HEK293T (cell line): ENCODE results near the gene KCNIP1.

Experiments used
- CTCF ChIA-PET: fragments of 350-600 bp; formaldehyde crosslinking; extraction: SDS; loops from one replicate; lab custom pipeline; 2021; ENCODE audit warnings: antibody characterized with exemption, inconsistent platforms; lab: Yijun Ruan, JAX
- POLR2A ChIA-PET: fragments of 350-600 bp; formaldehyde crosslinking; extraction: SDS; loops from one replicate; lab custom pipeline; 2020; ENCODE audit warnings: antibody characterized with exemption, inconsistent platforms; lab: Yijun Ruan, JAX
- DNase-seq: peaks from one replicate; pipeline ENCODE4 v3.0.0; 2012; ENCODE audit warnings: mixed read lengths; ENCODE audit errors: extremely low spot score
- ARNT ChIP-seq: fragments of 450-650 bp; IDR thresholded peaks from 2 replicates; pipeline ENCODE4 v1.6.1; 2017; ENCODE audit warnings: mild to moderate bottlenecking
- BHLHE40 ChIP-seq: fragments of 450-650 bp; IDR thresholded peaks from 2 replicates; pipeline ENCODE4 v1.6.1; 2016; ENCODE audit warnings: mild to moderate bottlenecking, moderate library complexity, borderline replicate concordance
- CTBP1 ChIP-seq: fragments of 450-650 bp; IDR thresholded peaks from 2 replicates; pipeline ENCODE4 v1.6.1; 2016; ENCODE audit warnings: borderline replicate concordance
- ELF4 ChIP-seq: fragments of 450-650 bp; IDR thresholded peaks from 2 replicates; pipeline ENCODE4 v1.6.1; 2017; ENCODE audit warnings: antibody characterized with exemption
- FOXA1 ChIP-seq: fragments of 450-650 bp; IDR thresholded peaks from 2 replicates; pipeline ENCODE4 v1.6.1; 2016; ENCODE audit warnings: mild to moderate bottlenecking
- FOXK2 ChIP-seq: fragments of 450-650 bp; IDR thresholded peaks from 2 replicates; pipeline ENCODE4 v1.6.1; 2016; ENCODE audit warnings: mild to moderate bottlenecking
- FOXM1 ChIP-seq: fragments of 450-650 bp; IDR thresholded peaks from 2 replicates; pipeline ENCODE4 v1.6.1; 2017; ENCODE audit warnings: mild to moderate bottlenecking, borderline replicate concordance
- HDGF ChIP-seq: fragments of 450-650 bp; IDR thresholded peaks from 2 replicates; pipeline ENCODE4 v1.6.1; 2017; ENCODE audit warnings: antibody characterized with exemption, borderline replicate concordance
- L3MBTL2 ChIP-seq: fragments of 450-650 bp; conservative IDR thresholded peaks from 2 replicates; pipeline ENCODE4 v1.6.1; 2016; ENCODE audit warnings: mild to moderate bottlenecking
- LEF1 ChIP-seq: fragments of 450-650 bp; IDR thresholded peaks from 2 replicates; pipeline ENCODE4 v1.6.1; 2017; ENCODE audit warnings: mild to moderate bottlenecking, borderline replicate concordance
- NFRKB ChIP-seq: fragments of 450-650 bp; IDR thresholded peaks from 2 replicates; pipeline ENCODE4 v1.6.1; 2016; ENCODE audit warnings: mild to moderate bottlenecking, moderate library complexity
- PKNOX1 ChIP-seq: fragments of 450-650 bp; IDR thresholded peaks from 2 replicates; pipeline ENCODE4 v1.6.1; 2016
- SP1 ChIP-seq: fragments of 450-650 bp; IDR thresholded peaks from 2 replicates; pipeline ENCODE4 v1.6.1; 2017
- SUZ12 ChIP-seq: fragments of 450-650 bp; IDR thresholded peaks from 2 replicates; pipeline ENCODE4 v1.6.1; 2016; ENCODE audit warnings: mild to moderate bottlenecking
- TARDBP ChIP-seq: fragments of 450-650 bp; IDR thresholded peaks from 2 replicates; pipeline ENCODE4 v1.6.1; 2016
- ZNF384 ChIP-seq: fragments of 450-650 bp; IDR thresholded peaks from 2 replicates; pipeline ENCODE4 v1.6.1; 2016

The KCNIP1 gene

GRCh38 chr5:170503990-170504596, at the start of gene KCNIP1:
Gene KCNIP1 (plus strand): TSS chr5:170504020.
- TF ChIP-seq ZNF384, result no peak
- TF ChIP-seq ARNT, result no peak
- TF ChIP-seq SP1, result no peak
- no peak for TF ChIP-seq PKNOX1
- TF ChIP-seq SUZ12, result no peak
- no peak for TF ChIP-seq CTBP1
- TF ChIP-seq LEF1, result no peak
- TF ChIP-seq NFRKB, result no peak
- TF ChIP-seq FOXK2, result no peak
- TF ChIP-seq ELF4, result no peak
- TF ChIP-seq TARDBP, result no peak
- no peak for TF ChIP-seq FOXA1
- TF ChIP-seq FOXM1, result no peak
- TF ChIP-seq L3MBTL2, result no peak
- no peak for TF ChIP-seq HDGF
- TF ChIP-seq BHLHE40, result no peak
- POLR2A ChIA-PET, result no interaction called here
- DNase-seq, result peak; percentile 47
- CTCF ChIA-PET, result no interaction called here

GRCh38 chr5:170463426-170463825, 40.4 kb upstream of the KCNIP1 start:
- DNase-seq, result no peak
- no peak for TF ChIP-seq ELF4
- no peak for TF ChIP-seq ARNT
- TF ChIP-seq CTBP1, result no peak
- TF ChIP-seq FOXK2, result no peak
- no peak for TF ChIP-seq TARDBP
- TF ChIP-seq BHLHE40, result no peak
- no peak for TF ChIP-seq NFRKB
- no peak for TF ChIP-seq SP1
- no peak for TF ChIP-seq LEF1
- TF ChIP-seq ZNF384, result no peak
- no peak for TF ChIP-seq HDGF
- no peak for TF ChIP-seq SUZ12
- TF ChIP-seq FOXA1, result no peak
- no peak for TF ChIP-seq PKNOX1
- POLR2A ChIA-PET, result no interaction called here
- CTCF ChIA-PET, result no interaction called here

- POLR2A ChIA-PET, result interaction anchor here (1.1 kb wide), 1 partner anchor 9 kb away, joined by 3 read pairs; no protein-coding TSS in a partner anchor
- no peak for TF ChIP-seq L3MBTL2
- no peak for TF ChIP-seq BHLHE40
- TF ChIP-seq FOXK2, result no peak
- TF ChIP-seq ELF4, result no peak
- TF ChIP-seq SUZ12, result no peak
- TF ChIP-seq NFRKB, result no peak
- CTCF ChIA-PET, result interaction anchor here (0.6 kb wide), 1 partner anchor 1097 kb away, joined by 4 read pairs; no protein-coding TSS in a partner anchor
- DNase-seq, result no peak
Observed at GRCh38 chr5:170464280-170465127, 39.3 kb upstream of the KCNIP1 start.

- no peak for TF ChIP-seq ARNT
- no peak for TF ChIP-seq BHLHE40
- TF ChIP-seq ZNF384, result no peak
- TF ChIP-seq FOXA1, result no peak
- TF ChIP-seq SUZ12, result no peak
- TF ChIP-seq FOXK2, result no peak
- TF ChIP-seq FOXM1, result no peak
- no peak for TF ChIP-seq ELF4
- TF ChIP-seq HDGF, result no peak
- TF ChIP-seq NFRKB, result no peak
- TF ChIP-seq L3MBTL2, result no peak
- no peak for TF ChIP-seq LEF1
- CTCF ChIA-PET, result no interaction called here
- no peak for DNase-seq
- POLR2A ChIA-PET, result no interaction called here
Observed at GRCh38 chr5:170466553-170466952, 37.3 kb upstream of the KCNIP1 start.

GRCh38 chr5:170466988-170467707, 36.7 kb upstream of the KCNIP1 start:
- ChIA-PET CTCF (no interaction called here), POLR2A (no interaction called here)
- no peak for DNase-seq
- no peak for TF ChIP-seq FOXK2
- no peak for TF ChIP-seq HDGF

GRCh38 chr5:170468633-170469285, 35.1 kb upstream of the KCNIP1 start:
- CTCF ChIA-PET, result interaction anchor here (0.6 to 0.7 kb wide), 3 partner anchors 24 to 153 kb away, joined by 3 to 4 read pairs (median 4); no protein-coding TSS in a partner anchor
- DNase-seq, result no peak
- TF ChIP-seq FOXA1 (no peak), ELF4 (no peak), SP1 (no peak), ZNF384 (no peak)
- POLR2A ChIA-PET, result no interaction called here
